ENCODE data around the gene WDFY4.

The WDFY4 gene

GRCh38 chr10:48685731-48686130 is 1.1 kb downstream of the WDFY4 start:
- no peak for DNase-seq (ENCODE audit: low read depth, low spot score)
- no peak overlapping the region for H3K27ac ChIP-seq

GRCh38 chr10:48690791-48691660 is 6.4 kb downstream of the WDFY4 start:
- H3K27ac ChIP-seq = no peak overlapping the region

GRCh38 chr10:48691812-48692528 is 7.3 kb downstream of the WDFY4 start:
- no peak overlapping the region for H3K27ac ChIP-seq

More at GRCh38 chr10:48690791-48691660, 6.4 kb downstream of the WDFY4 start:
- DNase-seq (ENCODE audit: low read depth, low spot score) = no peak

GRCh38 chr10:48692748-48693147 is 8.1 kb downstream of the WDFY4 start:
- no peak overlapping the region for H3K27ac ChIP-seq

More at GRCh38 chr10:48691812-48692528, 7.3 kb downstream of the WDFY4 start:
- no peak for DNase-seq (ENCODE audit: low read depth, low spot score)

GRCh38 chr10:48693206-48693605 is 8.5 kb downstream of the WDFY4 start:
- DNase-seq (ENCODE audit: low read depth, low spot score) = no peak
- no peak overlapping the region for H3K27ac ChIP-seq

More at GRCh38 chr10:48692748-48693147, 8.1 kb downstream of the WDFY4 start:
- no peak for DNase-seq (ENCODE audit: low read depth, low spot score)

- no peak overlapping the region for H3K27ac ChIP-seq
- no peak for DNase-seq (ENCODE audit: low read depth, low spot score)
These were observed 9.8 kb downstream of the WDFY4 start for GRCh38 chr10:48694371-48695030.

GRCh38 chr10:48695636-48696534 is 11.2 kb downstream of the WDFY4 start:
- H3K27ac ChIP-seq = no peak overlapping the region
- DNase-seq (ENCODE audit: low read depth, low spot score) = no peak

GRCh38 chr10:48696535-48696873 is 11.8 kb downstream of the WDFY4 start:
- no peak overlapping the region for H3K27ac ChIP-seq
- no peak for DNase-seq (ENCODE audit: low read depth, low spot score)

- no peak for DNase-seq (ENCODE audit: low read depth, low spot score)
- H3K27ac ChIP-seq = no peak overlapping the region
These were observed 12.4 kb downstream of the WDFY4 start for GRCh38 chr10:48697091-48697490.

GRCh38 chr10:48697821-48698764 is 13.4 kb downstream of the WDFY4 start:
- H3K27ac ChIP-seq = no peak overlapping the region
- no peak for DNase-seq (ENCODE audit: low read depth, low spot score)

- no peak overlapping the region for H3K27ac ChIP-seq
- DNase-seq (ENCODE audit: low read depth, low spot score) = no peak
These were observed 14.4 kb downstream of the WDFY4 start for GRCh38 chr10:48699011-48699627.

GRCh38 chr10:48700071-48700470 is 15.4 kb downstream of the WDFY4 start:
- H3K27ac ChIP-seq = no peak overlapping the region
- no peak for DNase-seq (ENCODE audit: low read depth, low spot score)

GRCh38 chr10:48700493-48700892 is 15.8 kb downstream of the WDFY4 start:
- DNase-seq (ENCODE audit: low read depth, low spot score) = no peak
- no peak overlapping the region for H3K27ac ChIP-seq

- H3K27ac ChIP-seq = no peak overlapping the region
- DNase-seq (ENCODE audit: low read depth, low spot score) = no peak
These were observed 16.6 kb downstream of the WDFY4 start for GRCh38 chr10:48701139-48701901.

GRCh38 chr10:48701941-48702340 is 17.3 kb downstream of the WDFY4 start:
- no peak overlapping the region for H3K27ac ChIP-seq
- DNase-seq (ENCODE audit: low read depth, low spot score) = no peak

- DNase-seq (ENCODE audit: low read depth, low spot score) = no peak
- H3K27ac ChIP-seq = no peak overlapping the region
These were observed 19.0 kb downstream of the WDFY4 start for GRCh38 chr10:48703531-48704122.

- no peak for DNase-seq (ENCODE audit: low read depth, low spot score)
These were observed 19.5 kb downstream of the WDFY4 start for GRCh38 chr10:48704156-48704555.

More at GRCh38 chr10:48704156-48704555, 19.5 kb downstream of the WDFY4 start:
- H3K27ac ChIP-seq = no peak overlapping the region

Measured in epithelial cell of prostate (primary cell).